Breast epithelium (tissue), 3 donors: ENCODE results near the gene BEST2.

Experiments used
- POLR2A ChIP-seq: fragments of 450-650 bp; IDR thresholded peaks from one replicate; pipeline ENCODE4 v1.6.1; 2016; ENCODE audit warnings: antibody characterized with exemption, mild to moderate bottlenecking, moderate library complexity
- POLR2AphosphoS5 ChIP-seq, 3 donors: sonication (generic); formaldehyde crosslinking; IDR thresholded peaks; one replicate each; pipeline ENCODE4 v1.6.1; 2017; ENCODE audit warnings: antibody characterized with exemption in 3 of 3

- no peak for TF ChIP-seq POLR2A
- no peak for TF ChIP-seq POLR2AphosphoS5 (IDR thresholded peaks at IDR 0.05)
Measured at GRCh38 chr19:12731337-12731736, 20.3 kb upstream of the BEST2 start.
